ENCODE measurements around the gene IFI35.

GRCh38 chr17:42967925-42968324 lies 38.7 kb upstream of the IFI35 start:
- TF ChIP-seq, protein P1, sequence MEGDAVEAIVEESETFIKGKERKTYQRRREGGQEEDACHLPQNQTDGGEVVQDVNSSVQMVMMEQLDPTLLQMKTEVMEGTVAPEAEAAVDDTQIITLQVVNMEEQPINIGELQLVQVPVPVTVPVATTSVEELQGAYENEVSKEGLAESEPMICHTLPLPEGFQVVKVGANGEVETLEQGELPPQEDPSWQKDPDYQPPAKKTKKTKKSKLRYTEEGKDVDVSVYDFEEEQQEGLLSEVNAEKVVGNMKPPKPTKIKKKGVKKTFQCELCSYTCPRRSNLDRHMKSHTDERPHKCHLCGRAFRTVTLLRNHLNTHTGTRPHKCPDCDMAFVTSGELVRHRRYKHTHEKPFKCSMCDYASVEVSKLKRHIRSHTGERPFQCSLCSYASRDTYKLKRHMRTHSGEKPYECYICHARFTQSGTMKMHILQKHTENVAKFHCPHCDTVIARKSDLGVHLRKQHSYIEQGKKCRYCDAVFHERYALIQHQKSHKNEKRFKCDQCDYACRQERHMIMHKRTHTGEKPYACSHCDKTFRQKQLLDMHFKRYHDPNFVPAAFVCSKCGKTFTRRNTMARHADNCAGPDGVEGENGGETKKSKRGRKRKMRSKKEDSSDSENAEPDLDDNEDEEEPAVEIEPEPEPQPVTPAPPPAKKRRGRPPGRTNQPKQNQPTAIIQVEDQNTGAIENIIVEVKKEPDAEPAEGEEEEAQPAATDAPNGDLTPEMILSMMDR (IDR thresholded peaks at IDR 0.05): no peak
- TF ChIP-seq POLR2A (IDR thresholded peaks at IDR 0.05): no peak
